ENCODE measurements around the gene SUMO3. TPM values are rescaled to one million over a fixed set of nuclear protein-coding genes. Genes with fewer than 3 reads are reported as not detected.

Gene SUMO3
- total and polyA plus RNA-seq, 2 experiments from 2014 or later = 90.8 to 103 TPM

DNA sequence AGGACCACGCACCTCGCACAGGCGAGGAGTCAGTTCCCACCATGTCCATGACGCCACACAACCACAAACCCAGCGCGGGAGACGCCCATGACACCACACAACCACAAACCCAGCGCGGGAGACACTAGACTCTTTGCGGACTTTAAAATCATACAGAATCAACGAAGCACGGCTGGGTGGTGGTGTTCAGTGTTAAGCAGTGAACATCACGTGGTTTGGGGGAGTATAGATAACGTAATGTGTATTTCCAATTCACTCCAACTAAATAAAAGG lies 36.5 kb upstream of the SUMO3 start (continued):
- TF ChIP-seq, protein P1, sequence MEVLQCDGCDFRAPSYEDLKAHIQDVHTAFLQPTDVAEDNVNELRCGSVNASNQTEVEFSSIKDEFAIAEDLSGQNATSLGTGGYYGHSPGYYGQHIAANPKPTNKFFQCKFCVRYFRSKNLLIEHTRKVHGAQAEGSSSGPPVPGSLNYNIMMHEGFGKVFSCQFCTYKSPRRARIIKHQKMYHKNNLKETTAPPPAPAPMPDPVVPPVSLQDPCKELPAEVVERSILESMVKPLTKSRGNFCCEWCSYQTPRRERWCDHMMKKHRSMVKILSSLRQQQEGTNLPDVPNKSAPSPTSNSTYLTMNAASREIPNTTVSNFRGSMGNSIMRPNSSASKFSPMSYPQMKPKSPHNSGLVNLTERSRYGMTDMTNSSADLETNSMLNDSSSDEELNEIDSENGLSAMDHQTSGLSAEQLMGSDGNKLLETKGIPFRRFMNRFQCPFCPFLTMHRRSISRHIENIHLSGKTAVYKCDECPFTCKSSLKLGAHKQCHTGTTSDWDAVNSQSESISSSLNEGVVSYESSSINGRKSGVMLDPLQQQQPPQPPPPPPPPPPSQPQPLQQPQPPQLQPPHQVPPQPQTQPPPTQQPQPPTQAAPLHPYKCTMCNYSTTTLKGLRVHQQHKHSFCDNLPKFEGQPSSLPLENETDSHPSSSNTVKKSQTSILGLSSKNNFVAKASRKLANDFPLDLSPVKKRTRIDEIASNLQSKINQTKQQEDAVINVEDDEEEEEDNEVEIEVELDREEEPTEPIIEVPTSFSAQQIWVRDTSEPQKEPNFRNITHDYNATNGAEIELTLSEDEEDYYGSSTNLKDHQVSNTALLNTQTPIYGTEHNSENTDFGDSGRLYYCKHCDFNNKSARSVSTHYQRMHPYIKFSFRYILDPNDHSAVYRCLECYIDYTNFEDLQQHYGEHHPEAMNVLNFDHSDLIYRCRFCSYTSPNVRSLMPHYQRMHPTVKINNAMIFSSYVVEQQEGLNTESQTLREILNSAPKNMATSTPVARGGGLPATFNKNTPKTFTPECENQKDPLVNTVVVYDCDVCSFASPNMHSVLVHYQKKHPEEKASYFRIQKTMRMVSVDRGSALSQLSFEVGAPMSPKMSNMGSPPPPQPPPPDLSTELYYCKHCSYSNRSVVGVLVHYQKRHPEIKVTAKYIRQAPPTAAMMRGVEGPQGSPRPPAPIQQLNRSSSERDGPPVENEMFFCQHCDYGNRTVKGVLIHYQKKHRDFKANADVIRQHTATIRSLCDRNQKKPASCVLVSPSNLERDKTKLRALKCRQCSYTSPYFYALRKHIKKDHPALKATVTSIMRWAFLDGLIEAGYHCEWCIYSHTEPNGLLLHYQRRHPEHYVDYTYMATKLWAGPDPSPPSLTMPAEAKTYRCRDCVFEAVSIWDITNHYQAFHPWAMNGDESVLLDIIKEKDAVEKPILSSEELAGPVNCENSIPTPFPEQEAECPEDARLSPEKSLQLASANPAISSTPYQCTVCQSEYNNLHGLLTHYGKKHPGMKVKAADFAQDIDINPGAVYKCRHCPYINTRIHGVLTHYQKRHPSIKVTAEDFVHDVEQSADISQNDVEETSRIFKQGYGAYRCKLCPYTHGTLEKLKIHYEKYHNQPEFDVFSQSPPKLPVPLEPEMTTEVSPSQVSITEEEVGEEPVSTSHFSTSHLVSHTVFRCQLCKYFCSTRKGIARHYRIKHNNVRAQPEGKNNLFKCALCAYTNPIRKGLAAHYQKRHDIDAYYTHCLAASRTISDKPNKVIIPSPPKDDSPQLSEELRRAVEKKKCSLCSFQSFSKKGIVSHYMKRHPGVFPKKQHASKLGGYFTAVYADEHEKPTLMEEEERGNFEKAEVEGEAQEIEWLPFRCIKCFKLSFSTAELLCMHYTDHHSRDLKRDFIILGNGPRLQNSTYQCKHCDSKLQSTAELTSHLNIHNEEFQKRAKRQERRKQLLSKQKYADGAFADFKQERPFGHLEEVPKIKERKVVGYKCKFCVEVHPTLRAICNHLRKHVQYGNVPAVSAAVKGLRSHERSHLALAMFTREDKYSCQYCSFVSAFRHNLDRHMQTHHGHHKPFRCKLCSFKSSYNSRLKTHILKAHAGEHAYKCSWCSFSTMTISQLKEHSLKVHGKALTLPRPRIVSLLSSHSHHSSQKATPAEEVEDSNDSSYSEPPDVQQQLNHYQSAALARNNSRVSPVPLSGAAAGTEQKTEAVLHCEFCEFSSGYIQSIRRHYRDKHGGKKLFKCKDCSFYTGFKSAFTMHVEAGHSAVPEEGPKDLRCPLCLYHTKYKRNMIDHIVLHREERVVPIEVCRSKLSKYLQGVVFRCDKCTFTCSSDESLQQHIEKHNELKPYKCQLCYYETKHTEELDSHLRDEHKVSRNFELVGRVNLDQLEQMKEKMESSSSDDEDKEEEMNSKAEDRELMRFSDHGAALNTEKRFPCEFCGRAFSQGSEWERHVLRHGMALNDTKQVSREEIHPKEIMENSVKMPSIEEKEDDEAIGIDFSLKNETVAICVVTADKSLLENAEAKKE (CRISPR knock-in tag; IDR thresholded peaks at IDR 0.05) = no peak
- TF ChIP-seq, protein P2, sequence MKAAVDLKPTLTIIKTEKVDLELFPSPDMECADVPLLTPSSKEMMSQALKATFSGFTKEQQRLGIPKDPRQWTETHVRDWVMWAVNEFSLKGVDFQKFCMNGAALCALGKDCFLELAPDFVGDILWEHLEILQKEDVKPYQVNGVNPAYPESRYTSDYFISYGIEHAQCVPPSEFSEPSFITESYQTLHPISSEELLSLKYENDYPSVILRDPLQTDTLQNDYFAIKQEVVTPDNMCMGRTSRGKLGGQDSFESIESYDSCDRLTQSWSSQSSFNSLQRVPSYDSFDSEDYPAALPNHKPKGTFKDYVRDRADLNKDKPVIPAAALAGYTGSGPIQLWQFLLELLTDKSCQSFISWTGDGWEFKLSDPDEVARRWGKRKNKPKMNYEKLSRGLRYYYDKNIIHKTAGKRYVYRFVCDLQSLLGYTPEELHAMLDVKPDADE (IDR thresholded peaks at IDR 0.05) = no peak

DNA sequence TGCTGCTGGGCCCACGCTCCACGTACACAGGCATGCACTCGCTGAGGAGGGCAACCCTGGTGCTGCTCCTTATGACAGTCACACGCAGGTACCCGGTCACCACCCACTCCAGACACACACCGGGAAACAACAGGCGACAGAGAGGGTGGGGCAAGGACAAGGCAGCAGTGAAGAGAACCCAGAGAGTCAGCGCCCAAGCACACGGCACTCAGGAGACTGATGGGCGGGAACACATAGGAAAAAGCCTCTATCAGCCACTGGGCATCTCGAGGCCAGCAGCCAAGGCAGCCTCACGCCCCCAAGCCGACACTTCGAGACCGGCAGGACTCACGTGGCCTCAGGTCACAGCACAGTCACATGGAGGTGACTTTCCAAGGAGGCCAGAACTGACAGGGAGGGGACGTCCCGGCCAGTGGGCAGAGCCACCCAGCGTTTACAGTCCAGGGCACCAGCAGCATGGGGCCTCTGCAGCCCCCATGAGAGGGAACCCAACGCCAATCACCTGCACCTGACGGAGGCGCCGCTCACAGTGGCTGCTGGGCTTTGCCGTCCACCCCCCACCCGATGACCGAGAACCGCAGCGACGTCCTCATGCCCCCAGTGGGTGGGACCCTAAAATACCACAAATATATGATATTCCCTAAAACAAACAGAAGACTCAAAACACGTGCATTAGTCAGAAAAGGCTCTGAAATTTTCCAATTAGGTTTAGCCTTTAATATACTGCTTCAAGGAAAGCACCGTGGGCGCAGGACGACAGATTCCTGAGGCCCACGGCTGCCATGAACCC lies 35.9 kb upstream of the SUMO3 start:
- H3K9me3 Mint-ChIP-seq = no peaks in the 10 kb centered on the region
- DNase-seq (ENCODE audit: low spot score) = no peak
- no peak overlapping the region for H3K4me2 ChIP-seq
- peaks cover 39% of the 10 kb centered on the region for H3K79me2 ChIP-seq (replicated peaks; ENCODE audit: insufficient read depth)
- H3K36me3 Mint-ChIP-seq (ENCODE audit: low read depth) = peaks cover 68% of the 10 kb centered on the region
- H3K27me3 ChIP-seq (ENCODE audit: insufficient read depth) = no peaks in the 10 kb centered on the region
- no peak overlapping the region for H2AFZ ChIP-seq
- H3K9me2 ChIP-seq (ENCODE audit: insufficient read depth) = no peaks in the 10 kb centered on the region
- ATAC-seq = no peak
- 0 out of 2 replicates have a peak, but pooled peaks cover 3% of the 10 kb centered on the region for H3F3A ChIP-seq (replicated peaks; ENCODE audit: low read depth)
- no peak overlapping the region for H3K27ac ChIP-seq (ENCODE audit: low read depth)
- peaks cover 37% of the 10 kb centered on the region for H3K36me3 ChIP-seq (ENCODE audit: insufficient read depth)
- no peaks in the 10 kb centered on the region for H3K4me1 ChIP-seq (ENCODE audit: insufficient read depth)
- no peak overlapping the region for H3K4me3 ChIP-seq
- no peak overlapping the region for H3K4me3 Mint-ChIP-seq
- H4K20me1 ChIP-seq (replicated peaks; ENCODE audit: insufficient read depth) = peaks cover 5% of the 10 kb centered on the region
- H3K27ac Mint-ChIP-seq = no peak overlapping the region
- H3K4me1 Mint-ChIP-seq = no peaks in the 10 kb centered on the region
- peaks cover 16% of the 10 kb centered on the region for H3K27me3 Mint-ChIP-seq (ENCODE audit: insufficient read depth, low read depth, poor library complexity)
- TF ChIP-seq, protein P3, sequence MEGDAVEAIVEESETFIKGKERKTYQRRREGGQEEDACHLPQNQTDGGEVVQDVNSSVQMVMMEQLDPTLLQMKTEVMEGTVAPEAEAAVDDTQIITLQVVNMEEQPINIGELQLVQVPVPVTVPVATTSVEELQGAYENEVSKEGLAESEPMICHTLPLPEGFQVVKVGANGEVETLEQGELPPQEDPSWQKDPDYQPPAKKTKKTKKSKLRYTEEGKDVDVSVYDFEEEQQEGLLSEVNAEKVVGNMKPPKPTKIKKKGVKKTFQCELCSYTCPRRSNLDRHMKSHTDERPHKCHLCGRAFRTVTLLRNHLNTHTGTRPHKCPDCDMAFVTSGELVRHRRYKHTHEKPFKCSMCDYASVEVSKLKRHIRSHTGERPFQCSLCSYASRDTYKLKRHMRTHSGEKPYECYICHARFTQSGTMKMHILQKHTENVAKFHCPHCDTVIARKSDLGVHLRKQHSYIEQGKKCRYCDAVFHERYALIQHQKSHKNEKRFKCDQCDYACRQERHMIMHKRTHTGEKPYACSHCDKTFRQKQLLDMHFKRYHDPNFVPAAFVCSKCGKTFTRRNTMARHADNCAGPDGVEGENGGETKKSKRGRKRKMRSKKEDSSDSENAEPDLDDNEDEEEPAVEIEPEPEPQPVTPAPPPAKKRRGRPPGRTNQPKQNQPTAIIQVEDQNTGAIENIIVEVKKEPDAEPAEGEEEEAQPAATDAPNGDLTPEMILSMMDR (conservative IDR thresholded peaks at IDR 0.05; ENCODE audit: low read depth in 2 of 2) = no peak
- no peak for TF ChIP-seq ZNF114 (CRISPR knock-in tag; IDR thresholded peaks at IDR 0.05)
- TF ChIP-seq, protein P2 (IDR thresholded peaks at IDR 0.05) = no peak
- no peak for TF ChIP-seq EZH2 (IDR thresholded peaks at IDR 0.05; ENCODE audit: low read depth, unreplicated experiment)
- no peak for TF ChIP-seq NANOG (IDR thresholded peaks at IDR 0.05; ENCODE audit: borderline replicate concordance)
- no peak for TF ChIP-seq JUNB (IDR thresholded peaks at IDR 0.05; ENCODE audit: unreplicated experiment)
